Neural progenitor cell (in vitro differentiated cells): ENCODE results near the gene ZNF883. TPM values are rescaled to one million over a fixed set of nuclear protein-coding genes. Genes with fewer than 3 reads are reported as not detected.

ENCODE experiments used
- DNase-seq: peaks from one replicate; pipeline ENCODE4 v3.0.0-alpha.2; 2016; ENCODE audit warnings: low spot score
- H2AFZ ChIP-seq: fragments of 200-600 bp; sonication (generic); replicated peaks from 2 replicates; pipeline ENCODE4 v1.6.1; 2016; ENCODE audit warnings: antibody characterized with exemption
- H3F3A ChIP-seq: fragments of 200-600 bp; sonication (generic); 2 replicates; pipeline ENCODE4 v1.6.1; 2016; ENCODE audit warnings: antibody characterized with exemption, low read depth
- H3K27ac ChIP-seq: fragments of 200-600 bp; sonication (generic); 2 replicates; pipeline ENCODE4 v1.5.1; 2016; ENCODE audit warnings: mild to moderate bottlenecking
- H3K27me3 ChIP-seq: fragments of 200-600 bp; sonication (generic); 2 replicates; pipeline ENCODE4 v1.6.1; 2016; ENCODE audit warnings: mild to moderate bottlenecking, moderate library complexity
- H3K36me3 ChIP-seq: fragments of 200-600 bp; sonication (generic); 2 replicates; pipeline ENCODE4 v1.5.1; 2016
- H3K4me1 ChIP-seq: fragments of 200-600 bp; sonication (generic); 2 replicates; pipeline ENCODE4 v1.6.1; 2016; ENCODE audit warnings: mixed run types
- H3K4me2 ChIP-seq: fragments of 200-600 bp; sonication (generic); 2 replicates; pipeline ENCODE4 v1.6.1; 2016
- H3K4me3 ChIP-seq: fragments of 200-600 bp; sonication (generic); 2 replicates; pipeline ENCODE4 v1.5.1; 2016
- H3K79me2 ChIP-seq: fragments of 200-600 bp; sonication (generic); 2 replicates; pipeline ENCODE4 v1.6.1; 2016; ENCODE audit warnings: low read depth
- H3K9ac ChIP-seq: fragments of 200-600 bp; sonication (generic); 2 replicates; pipeline ENCODE4 v1.6.1; 2016
- H3K9me3 ChIP-seq: fragments of 200-600 bp; sonication (generic); 2 replicates; pipeline ENCODE4 v1.5.1; 2016; ENCODE audit warnings: low read depth
- H4K20me1 ChIP-seq: fragments of 200-600 bp; sonication (generic); 2 replicates; pipeline ENCODE4 v1.6.1; 2016; ENCODE audit warnings: low read depth
- H3K27ac Mint-ChIP-seq: 3 replicates; pipeline ENCODE4 v1.8.0; 2021; ENCODE audit warnings: mixed read lengths
- H3K27me3 Mint-ChIP-seq: 2 replicates; pipeline ENCODE4 v1.8.0; 2022; ENCODE audit warnings: low read depth, mild to moderate bottlenecking, inconsistent platforms, moderate library complexity, mixed read lengths; ENCODE audit not compliant: insufficient read depth
- H3K36me3 Mint-ChIP-seq: 3 replicates; pipeline ENCODE4 v1.8.0; 2021; ENCODE audit warnings: mixed read lengths
- H3K4me1 Mint-ChIP-seq: 3 replicates; pipeline ENCODE4 v1.8.0; 2021; ENCODE audit warnings: mixed read lengths
- H3K4me3 Mint-ChIP-seq: 3 replicates; pipeline ENCODE4 v1.8.0; 2021; ENCODE audit warnings: mild to moderate bottlenecking, moderate library complexity, mixed read lengths
- H3K9me3 Mint-ChIP-seq: 3 replicates; pipeline ENCODE4 v1.8.0; 2020; ENCODE audit warnings: mixed read lengths
- CTCF ChIP-seq: fragments of 200-600 bp; sonication (generic); IDR thresholded peaks from 2 replicates; pipeline ENCODE4 v1.5.1; 2017; ENCODE audit warnings: antibody characterized with exemption, mild to moderate bottlenecking
- EZH2 ChIP-seq: fragments of 200-600 bp; sonication (generic); IDR thresholded peaks from 2 replicates; pipeline ENCODE4 v1.6.1; 2017; ENCODE audit warnings: antibody characterized with exemption, mild to moderate bottlenecking, moderate library complexity
- EZH2phosphoT487 ChIP-seq: fragments of 200-600 bp; sonication (generic); IDR thresholded peaks from 2 replicates; pipeline ENCODE4 v1.6.1; 2017; ENCODE audit warnings: antibody characterized with exemption
- total RNA-seq: library from RNA; depleted of rRNA; stranded (reverse); fragments of >200 nt; gene quantifications from 2 replicates; pipeline ENCODE4 v1.2.3, GENCODE V29; 2015; ENCODE audit warnings: low replicate concordance

Gene ZNF883
- total RNA-seq, 1 donor from 2014 or later: 20.0 TPM

DNA sequence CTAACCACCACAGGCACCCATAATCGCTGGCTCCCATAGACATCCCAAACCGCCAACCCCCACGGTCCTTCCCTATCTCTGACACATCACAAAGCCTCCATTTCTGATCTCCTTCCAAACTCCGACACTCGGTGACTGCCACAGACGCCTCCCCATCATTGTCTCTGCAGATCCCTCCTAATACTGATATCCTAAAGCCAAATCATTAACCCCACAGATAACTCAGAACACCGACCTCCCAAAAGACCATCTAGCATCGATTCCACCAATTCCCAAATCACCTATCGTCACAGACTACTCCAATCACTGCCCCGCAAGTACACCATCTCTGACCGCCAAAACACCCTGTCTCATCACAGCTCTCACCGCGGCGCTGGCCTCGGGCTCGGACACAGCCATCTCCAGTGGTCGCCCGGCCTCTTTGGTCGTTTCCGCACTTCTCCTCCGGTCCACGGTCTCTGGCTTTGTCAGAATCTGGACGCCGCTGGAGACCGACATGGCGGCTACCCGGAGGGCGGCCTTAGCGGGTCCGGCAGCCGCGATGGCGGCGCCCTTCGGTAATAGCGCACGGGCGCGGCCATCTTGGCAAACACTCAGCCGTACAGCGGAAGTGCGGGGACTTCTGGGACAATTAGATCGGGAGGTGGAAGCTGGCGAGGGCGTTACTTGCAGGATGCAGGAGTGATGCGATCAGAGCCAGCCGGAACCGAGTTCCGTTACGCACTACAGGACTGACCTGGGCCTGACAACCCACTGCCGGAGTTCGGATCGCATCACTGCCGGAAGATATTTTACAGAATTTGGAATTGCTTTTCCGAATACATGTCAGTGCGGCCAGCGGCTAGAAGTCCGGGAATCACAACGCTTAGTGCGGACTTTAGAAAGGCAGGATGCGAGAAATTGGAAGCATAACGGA lies 44.5 kb upstream of the ZNF883 start, which contains the start of gene ZFP37:
TSS of gene ZFP37 (minus strand) at position 534 of the 916 bp plus-strand sequence. CDS start at position 498, 36 bp downstream.
- H3K4me3 ChIP-seq: peak within 1 kb of the TSS; percentile 80
- H3K36me3 ChIP-seq: no peaks in the 10 kb centered on the region
- peak; percentile 95 for DNase-seq
- H3K36me3 Mint-ChIP-seq: peaks cover 3% of the 10 kb centered on the region
- peaks cover 12% of the 10 kb centered on the region for H3K27me3 Mint-ChIP-seq
- H4K20me1 ChIP-seq: no peaks in the 10 kb centered on the region
- peaks cover 12% of the 10 kb centered on the region for H3K9me3 ChIP-seq
- H3K4me1 ChIP-seq: no peaks in the 10 kb centered on the region
- no peaks in the 10 kb centered on the region for H3K4me1 Mint-ChIP-seq
- H3K27ac Mint-ChIP-seq: no peak within 1 kb of the TSS
- H3K4me2 ChIP-seq: peak within 1 kb of the TSS; percentile 80
- no peaks in the 10 kb centered on the region for H3F3A ChIP-seq
- H3K4me3 Mint-ChIP-seq: no peak within 1 kb of the TSS
- H3K79me2 ChIP-seq: peaks cover 44% of the 10 kb centered on the region
- H3K27ac ChIP-seq: no peak within 1 kb of the TSS
- TF ChIP-seq CTCF (no peak), EZH2phosphoT487 (peak; percentile 33), EZH2 (peak; percentile 46)
- H3K9me3 Mint-ChIP-seq: peaks cover 15% of the 10 kb centered on the region
- peak within 1 kb of the TSS; percentile 98 for H2AFZ ChIP-seq
- H3K9ac ChIP-seq: peak within 1 kb of the TSS; percentile 43
- H3K27me3 ChIP-seq: peaks cover 36% of the 10 kb centered on the region

- H3K4me1 ChIP-seq: no peaks in the 10 kb centered on the region
- no peak overlapping the region for H3K27ac ChIP-seq
- no peaks in the 10 kb centered on the region for H3K79me2 ChIP-seq
- H3K4me3 Mint-ChIP-seq: no peak overlapping the region
- no peak overlapping the region for H3K4me3 ChIP-seq
- H3K27ac Mint-ChIP-seq: no peak overlapping the region
- H3K36me3 Mint-ChIP-seq: peaks cover 66% of the 10 kb centered on the region
- no peak overlapping the region for H3K4me2 ChIP-seq
- no peak for TF ChIP-seq EZH2phosphoT487
- TF ChIP-seq EZH2: no peak
- no peak for TF ChIP-seq CTCF
- H3K9me3 Mint-ChIP-seq: peaks cover 83% of the 10 kb centered on the region
- no peak overlapping the region for H2AFZ ChIP-seq
- no peaks in the 10 kb centered on the region for H4K20me1 ChIP-seq
- no peak overlapping the region for H3K9ac ChIP-seq
- peaks cover 10% of the 10 kb centered on the region for H3F3A ChIP-seq
- no peaks in the 10 kb centered on the region for H3K4me1 Mint-ChIP-seq
- H3K27me3 Mint-ChIP-seq: peaks cover 6% of the 10 kb centered on the region
- H3K9me3 ChIP-seq: peaks cover 71% of the 10 kb centered on the region
- H3K36me3 ChIP-seq: peaks cover 53% of the 10 kb centered on the region
- no peaks in the 10 kb centered on the region for H3K27me3 ChIP-seq
- DNase-seq: no peak
Observed at GRCh38 chr9:113042884-113043657, 31.1 kb upstream of the ZNF883 start.

- no peak overlapping the region for H3K4me3 Mint-ChIP-seq
- H3K27me3 ChIP-seq: no peaks in the 10 kb centered on the region
- no peak overlapping the region for H2AFZ ChIP-seq
- H3K4me3 ChIP-seq: no peak overlapping the region
- no peak overlapping the region for H3K9ac ChIP-seq
- peaks cover 14% of the 10 kb centered on the region for H3K9me3 ChIP-seq
- no peak overlapping the region for H3K27ac ChIP-seq
- H3K4me1 Mint-ChIP-seq: no peaks in the 10 kb centered on the region
- no peak overlapping the region for H3K4me2 ChIP-seq
- no peak for DNase-seq
- peaks cover 26% of the 10 kb centered on the region for H3K9me3 Mint-ChIP-seq
- H3K27ac Mint-ChIP-seq: no peak overlapping the region
- H3K36me3 ChIP-seq: no peaks in the 10 kb centered on the region
- no peaks in the 10 kb centered on the region for H4K20me1 ChIP-seq
- H3K27me3 Mint-ChIP-seq: no peaks in the 10 kb centered on the region
- H3K4me1 ChIP-seq: no peaks in the 10 kb centered on the region
- no peaks in the 10 kb centered on the region for H3F3A ChIP-seq
- no peaks in the 10 kb centered on the region for H3K36me3 Mint-ChIP-seq
- TF ChIP-seq CTCF: no peak
- TF ChIP-seq EZH2phosphoT487: no peak
- no peak for TF ChIP-seq EZH2
- H3K79me2 ChIP-seq: no peaks in the 10 kb centered on the region
Observed at GRCh38 chr9:113026200-113026599, 14.2 kb upstream of the ZNF883 start.
